Stimulated activated CD4-positive, alpha-beta T cell treated with anti-CD3 and anti-CD28 coated beads, Interleukin-12 subunit alpha, Interleukin-12 subunit beta, amount 100 ng/mL, for 24 hours (primary cell): ENCODE results near the gene NSUN3.
"Not testable (repeated sequence)": the region's sequence is repeated elsewhere in the genome, so short reads cannot be mapped to it uniquely, and the experiment has no call there.

ENCODE experiments used
- DNase-seq, 2 experiments: peaks; one replicate each; pipeline ENCODE4 v3.0.0-alpha.2; 2020; ENCODE audit warnings: low read depth in 2 of 2

The NSUN3 gene

DNA sequence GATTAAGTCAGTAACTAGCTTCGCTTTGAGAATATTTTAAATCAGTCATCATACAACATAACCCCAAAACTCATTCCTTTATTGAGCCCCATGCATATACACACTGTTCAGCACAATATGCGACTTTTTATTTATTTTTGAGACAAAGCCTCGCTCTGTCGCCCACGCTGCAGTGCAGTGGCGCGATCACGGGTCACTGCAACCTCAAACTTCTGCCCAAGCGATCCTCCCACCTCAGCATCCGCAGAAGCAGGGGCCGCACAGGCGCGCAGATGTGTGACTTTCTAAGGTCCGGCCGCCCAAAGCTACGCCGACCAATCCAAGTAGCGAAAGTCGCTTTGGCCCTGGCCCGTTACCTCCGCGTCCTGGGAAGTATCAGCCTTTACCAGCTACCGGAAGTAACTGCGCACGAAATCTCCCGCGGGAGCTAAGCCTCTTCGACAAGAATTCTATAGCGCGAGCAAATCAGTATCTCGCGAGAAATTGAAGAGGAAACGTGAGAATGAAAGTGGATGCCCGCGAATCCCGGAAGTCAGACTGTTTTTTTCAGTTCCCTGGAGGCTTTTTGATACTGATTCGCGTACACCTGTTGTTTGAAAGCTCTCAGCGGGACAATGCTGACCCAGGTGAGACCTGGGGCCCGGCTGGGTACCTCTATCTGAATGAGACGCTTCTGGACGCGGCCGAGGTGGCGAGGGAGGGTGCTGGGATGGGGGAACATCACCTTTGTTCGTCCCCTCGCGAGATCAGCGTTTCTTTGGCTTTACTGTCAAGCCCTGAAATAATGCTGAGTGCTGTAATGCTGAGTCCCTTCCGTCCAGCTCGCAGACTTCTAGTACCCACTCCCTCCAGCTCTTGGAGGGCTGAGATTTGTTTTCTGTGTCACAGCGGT is at the start of gene NSUN3, which contains the start of gene DHFR2:
NSUN3 (plus strand) TSS at position 549 of the 892 bp plus-strand sequence; CDS start at position 615, 66 bp downstream.
DHFR2 (minus strand) TSS at position 404 of the 892 bp plus-strand sequence. CDS start 1,405 bp downstream, outside the sequence.
- DNase-seq, result peak; percentile 70 to 75

GRCh38 chr3:94015025-94015424 is 47.8 kb upstream of the NSUN3 start:
- no peak for DNase-seq

DNA sequence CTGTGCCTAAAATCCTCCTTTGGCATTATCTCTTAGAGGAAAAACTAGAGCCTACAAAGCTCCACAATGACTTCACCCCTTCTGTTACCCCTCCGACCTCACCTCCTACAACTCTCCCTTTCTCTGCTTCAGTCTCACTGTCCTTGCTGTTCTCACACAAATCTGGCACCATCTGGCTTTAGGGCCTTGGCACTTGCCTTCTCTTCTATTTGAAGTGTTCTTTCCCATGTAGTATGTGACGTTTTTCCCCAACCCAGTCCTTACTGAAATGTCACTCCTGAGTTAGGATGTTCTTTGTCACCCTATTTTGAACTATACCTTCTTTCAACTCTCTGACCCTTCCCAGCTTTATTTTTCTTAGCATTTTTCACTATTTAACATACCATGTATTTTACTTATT is 43.2 kb upstream of the NSUN3 start:
- DNase-seq, result no peak

DNA sequence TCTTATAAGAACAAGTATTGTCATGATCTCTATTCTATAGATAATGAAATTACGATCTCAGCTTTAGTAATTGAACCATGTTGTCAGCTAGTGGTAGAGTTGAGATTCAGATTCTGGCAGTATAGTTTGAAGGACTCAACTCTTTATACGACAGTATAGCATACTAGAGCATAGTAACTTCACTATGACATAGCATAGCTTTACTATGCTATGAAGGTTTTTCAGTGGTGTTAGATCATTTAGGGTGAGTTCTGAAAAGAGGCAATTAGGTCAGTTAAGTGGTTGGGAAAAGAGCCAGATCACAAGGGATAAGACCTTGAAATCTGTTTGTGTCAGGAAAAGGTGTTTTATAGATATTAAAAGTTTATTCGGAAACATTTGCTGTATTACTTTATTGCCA is 42.6 kb upstream of the NSUN3 start:
- no peak for DNase-seq

DNA sequence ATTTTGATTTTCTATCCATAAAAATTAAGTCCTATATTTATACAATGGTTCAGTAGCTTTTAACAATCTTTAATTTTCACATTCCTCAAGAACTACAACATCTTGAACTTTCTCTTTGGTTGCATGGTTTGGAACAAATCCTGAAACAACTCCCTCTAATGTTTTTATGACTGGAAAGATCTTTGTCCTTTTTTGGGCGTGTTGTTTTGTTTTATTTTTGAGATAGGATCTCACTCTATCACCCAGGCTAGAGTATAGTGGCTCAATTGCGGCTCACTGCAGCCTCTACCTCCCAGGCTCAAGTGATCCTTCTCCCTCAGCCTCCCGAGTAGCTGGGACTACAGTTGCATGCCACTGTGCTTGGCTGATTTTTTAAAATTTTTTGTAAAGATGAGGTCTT is 38.5 kb upstream of the NSUN3 start:
- DNase-seq, result no peak

- DNase-seq, result no peak
These were observed 36.2 kb upstream of the NSUN3 start for GRCh38 chr3:94026623-94027022.

DNA sequence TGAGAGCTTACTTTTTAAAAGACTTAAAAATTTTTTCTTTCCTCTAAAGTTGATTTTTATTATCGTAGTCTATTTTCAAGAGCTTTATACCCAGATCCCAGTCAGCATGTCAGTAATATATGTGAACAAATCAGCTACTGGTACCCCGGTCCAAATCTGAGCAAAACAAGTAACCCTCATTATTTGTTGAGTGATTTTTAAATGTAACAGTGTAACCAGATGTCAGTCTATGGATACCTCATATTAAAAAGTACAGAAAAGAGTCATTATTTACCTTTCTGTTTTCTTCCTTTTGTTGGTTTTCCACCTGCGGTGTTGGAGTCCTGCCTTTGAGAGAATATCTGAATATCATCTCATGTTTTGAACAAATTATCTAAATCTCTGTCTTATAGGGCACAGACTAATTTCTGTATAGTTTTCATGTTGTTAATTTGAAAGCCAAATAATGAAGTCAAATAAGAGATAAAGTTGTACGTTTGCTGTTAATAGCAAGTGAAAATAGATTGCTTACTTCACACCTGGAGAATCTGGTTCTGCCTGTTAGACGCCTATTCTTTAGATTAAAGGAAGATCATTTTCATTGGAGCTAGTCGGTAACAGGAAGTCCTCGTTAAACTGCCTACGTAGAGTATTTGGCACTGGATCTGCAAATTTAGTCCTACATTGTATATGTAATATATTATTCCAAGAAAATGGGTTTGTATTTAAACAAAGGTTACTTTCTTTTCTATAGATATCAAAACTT is 34.6 kb upstream of the NSUN3 start, which contains the start of gene STX19:
STX19 (minus strand) TSS at position 505 of the 745 bp plus-strand sequence. CDS start 13,328 bp downstream, outside the sequence.
- no peak for DNase-seq

GRCh38 chr3:94036909-94037507 is 25.9 kb upstream of the NSUN3 start:
- no peak for DNase-seq

- no peak for DNase-seq
These were observed 19.6 kb upstream of the NSUN3 start for GRCh38 chr3:94043285-94043684.

DNA sequence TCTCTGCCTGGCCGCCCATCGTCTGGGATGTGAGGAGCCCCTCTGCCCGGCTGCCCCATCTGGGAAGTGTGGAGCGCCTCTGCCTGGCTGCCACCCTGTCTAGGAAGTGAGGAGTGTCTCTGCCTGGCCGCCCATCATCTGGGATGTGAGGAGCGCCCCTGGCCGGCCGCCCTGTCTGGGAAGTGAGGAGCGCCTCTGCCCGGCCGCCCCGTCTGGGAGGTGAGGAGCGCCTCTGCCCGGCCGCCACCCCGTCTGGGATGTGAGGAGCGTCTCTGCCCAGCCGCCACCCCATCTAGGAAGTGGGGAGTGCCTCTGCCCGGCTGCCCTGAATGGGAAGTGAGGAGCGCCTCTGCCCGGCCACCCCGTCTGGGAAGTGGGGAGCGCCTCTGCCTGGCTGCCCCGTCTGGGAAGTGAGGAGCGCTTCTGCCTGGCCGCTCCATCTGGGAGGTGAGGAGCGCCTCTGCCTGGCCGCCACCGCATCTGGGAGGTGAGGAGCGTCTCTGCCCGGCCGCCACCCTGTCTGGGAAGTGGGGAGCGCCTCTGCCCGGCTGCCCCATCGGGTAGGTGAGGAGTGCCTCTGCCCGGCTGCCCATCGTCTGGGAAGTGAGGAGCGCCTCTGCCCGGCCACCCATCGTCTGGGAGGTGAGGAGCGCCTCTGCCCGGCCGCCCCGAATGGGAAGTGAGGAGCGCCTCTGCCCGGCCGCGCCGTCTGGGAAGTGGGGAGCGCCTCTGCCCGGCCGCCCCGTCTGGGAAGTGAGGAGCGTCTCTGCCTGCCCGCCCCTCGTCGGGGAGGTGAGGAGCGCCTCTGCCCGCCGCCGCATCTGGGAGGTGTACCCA is 18.5 kb upstream of the NSUN3 start:
- DNase-seq, result not testable (repeated sequence)

- DNase-seq, result no peak
These were observed 16.3 kb upstream of the NSUN3 start for GRCh38 chr3:94046533-94046932.

GRCh38 chr3:94049267-94049666 is 13.6 kb upstream of the NSUN3 start:
- no peak for DNase-seq

- no peak for DNase-seq
These were observed 12.3 kb upstream of the NSUN3 start for GRCh38 chr3:94050546-94050945.

DNA sequence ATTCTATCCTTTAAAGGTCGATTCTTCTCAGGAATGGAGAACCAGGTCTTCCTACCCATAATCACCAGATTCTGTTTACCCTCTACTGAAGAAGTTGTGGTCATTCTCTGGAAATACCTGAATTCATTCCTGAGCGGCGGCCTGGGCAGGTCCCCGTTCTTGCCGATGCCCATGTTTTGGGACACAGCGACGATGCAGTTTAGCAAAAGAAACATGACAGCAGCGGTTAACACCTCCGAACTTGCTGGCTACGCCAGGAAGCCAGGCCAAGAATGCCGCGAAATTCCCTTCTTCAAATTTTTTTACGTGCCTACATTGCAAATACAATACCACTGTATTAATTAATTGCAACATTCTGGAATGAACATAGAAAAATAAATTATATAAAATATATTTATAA is 1.6 kb upstream of the NSUN3 start:
- no peak for DNase-seq

DNA sequence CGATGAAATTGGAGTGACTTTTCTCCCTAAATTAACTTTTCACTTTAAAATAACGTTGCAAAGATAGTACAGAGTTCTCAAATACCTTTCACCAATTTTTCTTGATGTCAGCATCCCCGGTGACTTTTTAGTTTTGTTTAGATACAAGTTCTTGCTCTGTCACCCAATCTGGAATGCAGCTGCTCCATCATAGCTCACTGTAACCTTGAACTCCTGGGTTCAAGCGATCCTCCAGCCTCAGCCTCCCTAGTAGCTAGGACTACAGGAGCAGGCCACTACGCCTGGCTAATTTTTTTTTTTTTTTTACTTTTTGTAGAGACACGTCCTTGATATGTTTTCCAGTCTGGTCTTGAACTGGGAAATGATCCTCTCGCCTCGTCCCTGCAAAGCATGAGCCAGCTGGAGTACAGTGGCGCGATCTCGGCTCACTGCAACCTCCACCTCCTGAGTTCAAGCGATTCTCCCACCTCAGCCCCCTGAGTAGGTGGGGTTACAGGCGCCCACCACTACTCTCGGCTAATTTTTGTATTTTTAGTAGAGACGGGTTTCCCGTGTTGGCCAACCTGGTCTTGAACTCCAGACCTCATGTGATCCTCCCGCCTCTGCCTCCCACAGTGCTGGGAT is 747 bp downstream of the NSUN3 start:
- no peak for DNase-seq

GRCh38 chr3:94064243-94064860 is 1.5 kb downstream of the NSUN3 start:
- no peak for DNase-seq

- DNase-seq, result no peak
These were observed 2.3 kb downstream of the NSUN3 start for GRCh38 chr3:94065122-94065521.

- DNase-seq, result no peak
These were observed 3.1 kb downstream of the NSUN3 start for GRCh38 chr3:94065819-94066480.
